Activated T-cell treated with anti-CD3 and anti-CD28 coated beads, Interleukin-2, amount 50 U/mL, for 24 hours (primary cell): ENCODE results near the gene XIST.

Experiments used
- DNase-seq: peaks from one replicate; pipeline ENCODE4 v3.0.0-alpha.2; 2020
- H3K27ac Mint-ChIP-seq: 2 replicates; pipeline ENCODE4 v1.8.0; 2020; ENCODE audit warnings: mild to moderate bottlenecking, mixed read lengths
- H3K27me3 Mint-ChIP-seq: 2 replicates; pipeline ENCODE4 v1.8.0; 2020; ENCODE audit warnings: mixed read lengths
- H3K36me3 Mint-ChIP-seq: 2 replicates; pipeline ENCODE4 v1.8.0; 2020; ENCODE audit warnings: low read depth, mixed read lengths
- H3K4me1 Mint-ChIP-seq: 2 replicates; pipeline ENCODE4 v1.8.0; 2020; ENCODE audit warnings: low read depth, mixed read lengths
- H3K4me3 Mint-ChIP-seq: 2 replicates; pipeline ENCODE4 v1.8.0; 2020; ENCODE audit warnings: mild to moderate bottlenecking, moderate library complexity, mixed read lengths
- H3K9me3 Mint-ChIP-seq: 2 replicates; pipeline ENCODE4 v1.8.0; 2020; ENCODE audit warnings: mixed read lengths

The XIST gene

DNA sequence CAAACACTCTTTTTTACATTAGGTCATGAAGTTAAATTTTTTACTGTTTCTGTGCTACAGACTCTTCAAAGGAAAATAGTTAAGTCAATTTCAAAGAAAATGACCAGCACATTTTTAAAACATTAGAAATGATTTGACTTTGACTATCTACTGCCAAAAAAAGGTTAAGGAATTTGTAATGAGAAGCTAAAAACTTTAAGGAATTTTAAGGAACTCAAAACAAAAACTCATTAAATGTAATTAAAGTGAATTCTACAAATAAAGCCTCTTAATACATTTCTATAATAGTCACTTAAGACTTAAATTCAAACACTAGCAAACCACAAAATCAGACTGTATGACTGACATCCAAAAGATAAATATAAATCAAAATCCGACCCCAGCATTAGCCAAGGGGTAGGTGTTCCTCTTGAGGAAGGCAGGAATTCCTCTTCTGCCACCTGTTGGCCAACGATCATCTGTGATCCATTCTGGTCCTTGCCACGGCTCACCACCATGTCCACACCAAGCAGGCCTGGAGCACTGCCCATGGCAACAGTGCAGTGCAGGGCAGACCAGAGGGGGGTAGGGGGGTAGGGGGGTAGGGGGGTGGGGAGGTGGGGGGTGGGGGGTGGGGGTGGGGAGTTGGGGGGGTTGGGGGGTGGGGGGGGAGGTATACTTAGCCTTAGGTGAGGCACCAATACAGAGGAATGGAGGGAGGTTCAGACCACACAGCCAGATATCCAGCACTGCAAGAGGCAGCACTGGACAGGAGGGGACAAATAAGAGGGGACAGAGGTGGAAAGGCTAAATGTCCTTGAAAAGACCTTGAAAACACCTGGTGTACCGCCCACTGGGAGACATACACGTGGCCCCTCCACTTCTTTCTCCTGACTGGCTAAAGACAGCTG, 2.1 kb downstream of the XIST start:
- no peak for DNase-seq
- Mint-ChIP-seq H3K4me3 (peak overlapping the region; percentile 86), H3K9me3 (no peaks in the 10 kb centered on the region), H3K27me3 (no peaks in the 10 kb centered on the region), H3K4me1 (peaks cover 31% of the 10 kb centered on the region), H3K27ac (peak overlapping the region; percentile 90), H3K36me3 (peaks cover 60% of the 10 kb centered on the region)

DNA sequence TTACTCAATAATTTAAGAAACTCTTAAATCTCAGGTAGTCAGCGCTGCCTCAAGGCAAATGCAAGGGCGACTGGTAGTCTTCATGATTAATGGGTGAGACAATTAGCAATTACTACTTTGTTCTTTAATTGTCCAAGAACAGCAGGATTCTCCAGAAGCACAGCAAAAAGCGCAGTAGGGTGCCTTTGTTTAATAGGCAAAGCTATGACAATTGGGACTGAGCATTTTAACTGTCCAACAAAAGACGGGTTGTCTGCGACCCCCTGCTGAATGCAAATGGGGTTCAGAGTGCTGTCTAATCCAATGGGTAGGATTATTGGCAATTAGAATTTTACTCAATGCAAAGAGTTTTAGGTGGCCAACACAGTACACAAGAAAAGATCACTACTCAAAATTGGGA, 3.4 kb downstream of the XIST start:
- peaks cover 42% of the 10 kb centered on the region for H3K4me1 Mint-ChIP-seq
- peak overlapping the region; percentile 86 for H3K4me3 Mint-ChIP-seq
- peaks cover 71% of the 10 kb centered on the region for H3K36me3 Mint-ChIP-seq
- no peak for DNase-seq
- no peaks in the 10 kb centered on the region for H3K27me3 Mint-ChIP-seq
- H3K27ac Mint-ChIP-seq: no peak overlapping the region
- no peaks in the 10 kb centered on the region for H3K9me3 Mint-ChIP-seq

DNA sequence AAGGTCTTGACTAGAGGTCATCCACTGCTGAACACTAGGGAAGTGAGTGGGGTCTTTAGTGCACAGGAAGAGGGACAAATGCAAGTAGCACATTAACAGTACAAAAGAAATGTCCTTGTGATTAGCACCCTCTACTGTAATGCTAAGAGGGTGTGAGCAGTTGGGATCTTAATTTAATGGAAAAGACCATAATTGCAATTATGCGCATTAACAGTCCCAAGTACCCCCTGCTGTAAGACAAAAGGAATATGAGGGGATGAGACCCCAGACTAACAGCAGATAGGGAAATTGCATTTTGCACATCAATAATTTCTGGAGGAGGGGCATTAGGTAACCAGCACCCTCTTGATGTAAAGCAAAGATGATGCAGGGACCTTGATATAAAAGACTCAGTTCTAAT, 4.5 kb downstream of the XIST start:
- peaks cover 52% of the 10 kb centered on the region for H3K4me1 Mint-ChIP-seq
- peak overlapping the region; percentile 86 for H3K4me3 Mint-ChIP-seq
- no peaks in the 10 kb centered on the region for H3K9me3 Mint-ChIP-seq
- peaks cover 82% of the 10 kb centered on the region for H3K36me3 Mint-ChIP-seq
- H3K27ac Mint-ChIP-seq: no peak overlapping the region
- DNase-seq: no peak
- H3K27me3 Mint-ChIP-seq: no peaks in the 10 kb centered on the region

DNA sequence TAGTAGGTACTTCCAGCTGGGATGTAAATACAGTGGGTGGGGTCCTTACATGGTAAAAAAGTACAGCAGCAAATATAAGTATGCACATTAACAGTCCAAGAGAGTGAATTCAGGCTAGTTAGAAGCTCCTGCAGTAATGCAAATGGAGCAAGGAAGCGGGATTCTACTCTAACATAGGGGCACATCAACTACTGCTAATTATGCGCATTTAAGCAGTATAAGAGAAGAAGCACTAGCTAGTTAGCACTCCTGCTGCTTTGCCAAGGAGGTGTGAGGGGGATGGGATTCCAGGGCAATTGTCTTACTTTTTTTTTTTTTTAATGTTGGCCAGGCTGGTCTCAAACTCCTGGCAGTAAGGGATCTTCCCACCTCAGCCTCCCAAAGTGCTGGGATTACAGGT, 5.4 kb downstream of the XIST start:
- Mint-ChIP-seq H3K27ac (no peak overlapping the region), H3K4me1 (peaks cover 56% of the 10 kb centered on the region), H3K27me3 (no peaks in the 10 kb centered on the region), H3K9me3 (no peaks in the 10 kb centered on the region), H3K4me3 (peak overlapping the region; percentile 31), H3K36me3 (peaks cover 91% of the 10 kb centered on the region)
- no peak for DNase-seq

DNA sequence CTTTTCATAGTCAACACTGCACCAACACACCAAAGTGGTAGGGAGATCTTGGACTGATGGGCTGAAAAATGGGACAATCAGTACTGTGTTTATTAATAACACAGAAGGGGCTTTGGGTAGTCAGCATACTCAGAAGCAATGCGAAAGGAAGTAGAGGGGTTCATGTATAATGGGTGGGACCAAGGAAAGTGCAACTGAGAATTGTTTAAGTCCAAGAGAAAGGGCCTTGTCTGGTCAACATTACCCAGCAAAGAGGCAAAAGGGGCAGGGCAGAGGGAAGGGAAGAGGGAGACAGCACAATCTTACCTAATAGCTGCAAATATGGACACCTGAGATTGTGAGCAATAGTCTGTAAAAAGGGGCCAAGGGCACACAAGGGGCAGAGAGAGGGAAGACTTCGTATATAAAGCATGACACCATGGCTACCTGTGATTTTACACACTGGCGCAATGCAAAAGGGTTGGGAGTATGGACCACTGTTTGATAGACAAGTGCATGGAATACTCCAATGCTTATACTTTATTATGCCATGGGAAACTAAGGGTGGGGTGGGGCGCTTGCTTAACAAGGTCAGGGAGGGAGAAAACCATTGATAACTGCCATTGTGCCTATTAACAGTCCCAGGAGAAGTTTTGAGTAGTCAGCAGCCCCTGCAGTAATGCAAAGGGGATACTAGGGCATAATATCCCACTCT, 9.8 kb downstream of the XIST start:
- peaks cover 84% of the 10 kb centered on the region for H3K36me3 Mint-ChIP-seq
- no peaks in the 10 kb centered on the region for H3K9me3 Mint-ChIP-seq
- peak overlapping the region; percentile 6 for H3K4me3 Mint-ChIP-seq
- peaks cover 73% of the 10 kb centered on the region for H3K4me1 Mint-ChIP-seq
- no peak overlapping the region for H3K27ac Mint-ChIP-seq
- no peak for DNase-seq
- H3K27me3 Mint-ChIP-seq: no peaks in the 10 kb centered on the region

DNA sequence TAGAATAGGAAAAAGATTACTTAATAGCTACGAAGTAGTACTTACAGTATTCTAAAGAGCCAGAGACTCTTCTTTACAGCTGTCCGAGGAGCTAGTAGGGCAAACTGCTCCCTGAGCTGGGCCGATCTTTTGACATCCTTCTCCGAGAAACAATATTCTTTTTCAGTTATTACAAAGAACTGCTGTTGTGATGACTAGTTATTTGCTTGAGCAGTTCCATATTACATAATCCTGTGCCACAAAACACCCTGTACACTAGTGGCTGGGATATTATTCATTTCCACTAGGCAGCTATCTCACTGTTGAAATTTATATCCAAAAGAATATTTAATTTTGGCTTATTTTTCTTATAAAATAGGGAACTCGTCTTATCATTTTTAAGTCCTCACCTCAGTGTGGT, 11.2 kb downstream of the XIST start:
- no peak overlapping the region for H3K27ac Mint-ChIP-seq
- DNase-seq: no peak
- no peak overlapping the region for H3K4me3 Mint-ChIP-seq
- H3K9me3 Mint-ChIP-seq: no peaks in the 10 kb centered on the region
- H3K27me3 Mint-ChIP-seq: no peaks in the 10 kb centered on the region
- peaks cover 86% of the 10 kb centered on the region for H3K36me3 Mint-ChIP-seq
- peaks cover 69% of the 10 kb centered on the region for H3K4me1 Mint-ChIP-seq

DNA sequence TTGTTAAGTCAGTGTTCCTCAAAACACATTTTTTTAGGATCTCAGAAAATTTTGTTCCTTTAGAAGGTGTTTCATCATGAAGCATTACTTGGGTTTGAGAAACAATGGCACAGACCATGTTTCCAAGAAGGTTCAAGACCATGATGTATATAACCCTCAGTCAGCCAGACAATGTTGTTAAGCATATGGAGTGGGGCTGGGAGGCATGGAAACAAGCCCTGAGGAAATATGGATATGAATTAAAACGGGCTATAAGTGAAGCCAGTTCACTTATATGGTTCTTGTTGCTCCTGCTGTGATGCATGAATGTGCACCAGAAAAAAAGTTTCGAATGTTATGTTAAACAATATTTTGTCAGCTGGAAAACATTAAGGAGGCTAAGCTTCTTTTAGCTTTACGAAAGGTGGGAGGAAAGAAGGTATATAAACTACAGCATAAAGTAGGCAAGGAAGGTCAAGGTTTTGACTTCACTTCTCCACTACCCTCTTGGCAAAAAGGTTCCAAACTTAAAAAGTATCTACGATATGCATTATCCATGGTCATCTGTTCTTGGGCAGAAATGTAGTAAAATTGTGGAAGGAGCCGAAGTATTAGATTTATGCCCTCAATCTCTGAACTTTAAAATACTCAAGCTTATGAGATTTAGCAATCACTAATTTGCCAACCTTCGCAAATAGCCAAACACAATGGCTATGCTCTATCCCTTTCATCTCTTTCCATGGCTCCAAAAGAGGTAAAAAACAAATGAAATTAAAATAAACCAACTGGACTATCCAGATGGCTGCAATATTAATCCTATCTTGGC, 12.2 kb downstream of the XIST start:
- Mint-ChIP-seq H3K9me3 (no peaks in the 10 kb centered on the region), H3K4me1 (peaks cover 63% of the 10 kb centered on the region), H3K4me3 (no peak overlapping the region), H3K27ac (no peak overlapping the region), H3K36me3 (peaks cover 81% of the 10 kb centered on the region), H3K27me3 (no peaks in the 10 kb centered on the region)
- no peak for DNase-seq

DNA sequence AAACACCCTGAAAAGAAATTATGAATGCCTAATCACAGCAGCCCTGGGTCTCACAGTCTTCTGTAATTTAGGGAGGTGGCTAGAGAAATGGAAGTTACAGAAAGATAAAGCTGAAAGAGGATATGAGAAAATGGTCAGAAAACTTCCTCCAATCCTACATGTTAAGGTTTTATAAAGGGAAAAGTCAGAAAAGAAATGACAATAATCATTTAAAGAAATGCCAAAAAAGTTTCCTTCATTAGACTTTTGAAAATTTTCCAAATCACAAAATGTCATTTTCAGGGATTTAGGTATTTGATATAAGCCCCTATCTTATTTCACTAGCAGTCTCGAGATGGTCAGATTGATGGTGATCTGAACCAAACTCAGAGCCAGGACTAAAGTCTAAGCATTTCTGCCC, 13.4 kb downstream of the XIST start:
- Mint-ChIP-seq H3K9me3 (no peaks in the 10 kb centered on the region), H3K27ac (no peak overlapping the region), H3K36me3 (peaks cover 80% of the 10 kb centered on the region), H3K27me3 (no peaks in the 10 kb centered on the region), H3K4me1 (peaks cover 55% of the 10 kb centered on the region), H3K4me3 (no peak overlapping the region)
- no peak for DNase-seq

DNA sequence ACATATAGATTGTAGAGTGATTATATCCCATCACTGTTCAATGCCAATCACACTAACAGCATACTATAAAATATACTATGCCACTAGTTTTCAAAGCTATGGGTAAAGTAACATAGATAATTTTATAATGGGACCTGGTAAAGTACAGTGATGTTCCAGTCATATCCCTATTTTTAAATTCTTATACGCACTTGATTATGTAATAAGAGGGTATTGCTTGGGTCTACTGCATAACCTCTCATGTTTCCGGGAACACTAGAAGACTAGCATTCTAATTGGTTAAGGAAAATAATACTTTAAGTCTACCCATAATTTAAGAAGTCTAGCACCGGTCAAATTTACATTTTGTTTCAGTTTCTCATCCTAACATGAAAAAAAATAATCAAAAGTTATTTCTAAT, 14.4 kb downstream of the XIST start:
- Mint-ChIP-seq H3K4me3 (no peak overlapping the region), H3K27me3 (no peaks in the 10 kb centered on the region), H3K27ac (no peak overlapping the region), H3K36me3 (peaks cover 80% of the 10 kb centered on the region), H3K4me1 (peaks cover 50% of the 10 kb centered on the region), H3K9me3 (no peaks in the 10 kb centered on the region)
- DNase-seq: no peak

DNA sequence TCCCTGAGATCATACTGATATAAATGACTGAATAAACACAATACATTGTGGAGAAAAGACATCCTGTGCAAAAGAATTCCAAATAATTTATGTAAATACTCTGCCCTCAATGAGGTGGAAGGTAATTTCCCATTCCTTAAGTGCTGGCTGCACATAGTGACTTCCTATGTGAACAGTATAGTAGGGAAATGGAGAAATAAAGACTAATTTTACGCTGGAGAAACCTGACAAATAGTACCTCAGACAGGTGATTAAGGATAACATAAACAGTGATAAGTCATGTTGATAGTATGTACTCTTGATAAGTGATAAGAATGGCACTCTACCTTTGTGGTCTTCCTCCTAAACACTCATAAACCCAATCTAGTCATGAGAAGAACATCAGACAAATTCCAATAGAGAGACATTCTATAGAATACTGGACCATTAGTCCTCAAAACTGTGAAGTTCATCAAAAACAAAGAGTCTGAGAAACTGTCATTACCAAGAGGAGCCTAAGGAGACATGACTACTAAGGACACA, 15.5 kb downstream of the XIST start:
- Mint-ChIP-seq H3K27ac (no peak overlapping the region), H3K36me3 (peaks cover 81% of the 10 kb centered on the region), H3K4me1 (peaks cover 43% of the 10 kb centered on the region), H3K9me3 (no peaks in the 10 kb centered on the region), H3K4me3 (no peak overlapping the region), H3K27me3 (no peaks in the 10 kb centered on the region)
- DNase-seq: no peak

DNA sequence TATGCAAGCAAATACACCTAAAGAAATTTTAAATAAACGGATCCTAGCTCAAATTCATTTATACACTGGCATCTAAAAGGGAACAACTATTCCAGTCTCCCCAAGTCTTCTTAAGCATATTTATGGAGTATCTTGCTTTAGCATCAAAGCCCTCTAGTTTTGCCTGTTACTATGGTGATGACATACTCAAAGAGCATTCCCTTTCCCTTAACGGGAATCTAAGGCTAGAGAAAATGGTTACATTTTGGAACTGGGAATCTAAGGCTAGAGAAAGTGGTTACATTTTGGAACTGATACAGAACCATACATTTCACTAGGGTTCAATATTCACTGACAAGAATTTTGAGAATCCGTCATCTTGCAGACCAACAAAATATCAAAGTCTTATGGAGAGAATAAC, 18.3 kb downstream of the XIST start:
- DNase-seq: no peak
- Mint-ChIP-seq H3K36me3 (peaks cover 86% of the 10 kb centered on the region), H3K9me3 (no peaks in the 10 kb centered on the region), H3K4me3 (no peak overlapping the region), H3K4me1 (peaks cover 30% of the 10 kb centered on the region), H3K27me3 (no peaks in the 10 kb centered on the region), H3K27ac (no peak overlapping the region)

DNA sequence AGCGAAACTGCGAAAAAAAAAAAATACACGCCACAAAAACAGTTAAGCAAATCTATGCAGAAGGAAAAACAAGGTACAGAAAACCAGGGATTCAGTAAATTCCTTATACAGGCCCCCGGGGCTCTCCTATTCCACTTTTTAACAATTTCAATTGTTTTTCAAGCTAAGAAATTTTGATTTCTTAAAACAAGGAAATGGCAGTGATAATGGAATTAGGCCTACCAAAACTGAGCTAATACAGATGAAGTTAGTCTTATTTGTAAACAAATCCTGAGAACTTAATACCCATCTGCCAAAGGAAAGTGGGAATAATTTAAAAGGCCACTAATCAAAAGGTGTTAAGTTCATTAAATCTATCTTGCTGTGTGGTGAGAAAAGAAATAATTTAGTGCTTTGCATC, 20.2 kb downstream of the XIST start:
- Mint-ChIP-seq H3K9me3 (no peaks in the 10 kb centered on the region), H3K4me3 (no peak overlapping the region), H3K27me3 (no peaks in the 10 kb centered on the region), H3K27ac (no peak overlapping the region), H3K4me1 (peaks cover 27% of the 10 kb centered on the region), H3K36me3 (peaks cover 91% of the 10 kb centered on the region)
- DNase-seq: no peak

DNA sequence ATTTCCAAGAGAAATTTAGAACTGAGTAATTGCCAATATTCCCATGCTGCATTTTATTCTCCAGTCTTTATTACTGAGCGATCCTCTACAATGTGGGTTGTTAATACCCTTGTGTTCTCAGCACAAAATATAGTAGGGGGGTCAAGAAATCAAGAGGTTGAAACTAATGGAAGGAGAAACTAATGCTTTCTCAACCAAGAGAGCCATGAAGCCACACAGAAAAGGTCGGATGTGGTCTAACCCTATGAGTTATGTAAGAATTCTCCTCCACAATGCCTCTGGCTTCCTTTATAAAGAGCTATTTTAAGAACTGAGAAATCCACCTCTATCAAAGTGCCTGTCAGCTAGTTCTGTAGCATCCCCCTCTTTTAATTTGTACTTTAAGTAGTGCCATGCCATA, 21.0 kb downstream of the XIST start:
- no peaks in the 10 kb centered on the region for H3K9me3 Mint-ChIP-seq
- no peak for DNase-seq
- no peak overlapping the region for H3K4me3 Mint-ChIP-seq
- no peaks in the 10 kb centered on the region for H3K27me3 Mint-ChIP-seq
- peaks cover 25% of the 10 kb centered on the region for H3K4me1 Mint-ChIP-seq
- peaks cover 91% of the 10 kb centered on the region for H3K36me3 Mint-ChIP-seq
- H3K27ac Mint-ChIP-seq: no peak overlapping the region

DNA sequence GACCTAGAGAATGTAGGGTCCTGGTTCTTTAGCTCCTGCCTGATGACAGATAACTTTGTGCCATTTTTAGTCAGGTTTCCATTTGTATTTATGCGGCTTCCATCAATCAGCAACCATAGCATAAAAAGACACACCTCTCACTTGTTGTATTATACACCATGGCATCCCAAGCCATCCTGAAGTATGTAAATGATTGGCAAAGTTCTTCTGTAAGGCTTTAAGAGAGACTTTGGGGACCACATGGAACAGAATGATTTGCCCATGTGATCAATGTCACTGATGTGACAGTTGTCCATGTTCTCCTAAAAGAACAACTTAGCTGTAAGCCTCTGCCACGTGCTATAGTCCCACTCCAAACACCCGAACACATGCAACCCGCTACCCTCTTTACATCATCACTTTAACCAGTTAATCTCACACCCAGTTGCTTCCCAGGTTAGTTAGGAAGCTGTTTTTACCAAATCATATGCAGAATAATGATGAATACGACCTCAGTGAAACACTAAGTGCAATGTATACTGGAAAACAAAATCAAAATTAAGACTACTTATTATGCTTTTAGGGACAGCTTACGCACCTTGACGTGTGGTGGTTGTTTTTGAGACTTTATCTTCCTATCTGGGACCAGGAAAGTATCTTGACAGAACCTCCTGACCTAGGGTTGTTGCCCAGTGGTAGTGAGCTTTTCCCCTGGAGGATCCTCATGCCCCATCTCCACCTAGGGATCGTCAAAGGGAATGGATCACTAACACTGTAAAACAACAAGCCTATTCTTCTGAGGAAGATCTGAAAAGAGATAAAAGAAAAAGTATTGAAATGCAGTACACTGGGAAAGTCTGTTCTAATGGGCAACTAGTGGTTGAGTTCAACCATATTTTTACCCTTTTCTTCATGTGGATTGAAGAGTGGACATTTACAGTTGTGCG, 21.8 kb downstream of the XIST start:
- Mint-ChIP-seq H3K27me3 (no peaks in the 10 kb centered on the region), H3K27ac (no peak overlapping the region)

More for the DNA sequence above, 21.8 kb downstream of the XIST start:
- DNase-seq: no peak
- no peaks in the 10 kb centered on the region for H3K9me3 Mint-ChIP-seq
- peaks cover 21% of the 10 kb centered on the region for H3K4me1 Mint-ChIP-seq
- no peak overlapping the region for H3K4me3 Mint-ChIP-seq
- peaks cover 92% of the 10 kb centered on the region for H3K36me3 Mint-ChIP-seq
